ENCODE data around the gene CIRBP.

GRCh38 chr19:1237027-1237659 is 32.0 kb upstream of the CIRBP start:
- TF ChIP-seq CTCF (IDR thresholded peaks at IDR 0.05) = no peak
- no peak for TF ChIP-seq POLR2A (IDR thresholded peaks at IDR 0.05)

All from Peyer's patch (tissue), 4 donors.